Prostate gland (tissue), 2 donors: ENCODE measurements around the gene KCNQ1.

Source experiments
- POLR2A ChIP-seq: fragments of 450-650 bp; IDR thresholded peaks from one replicate; pipeline ENCODE4 v1.6.1; 2016; ENCODE audit warnings: antibody characterized with exemption, mild to moderate bottlenecking
- POLR2AphosphoS5 ChIP-seq: sonication (generic); formaldehyde crosslinking; IDR thresholded peaks from one replicate; pipeline ENCODE4 v1.6.1; 2017; ENCODE audit warnings: antibody characterized with exemption
- TF ChIP-seq, protein P1 (sequence below), 4 experiments: fragments of 200-600 bp in 2 of 4; fragments of 450-650 bp in 2 of 4; sonication (generic) in 2 of 4; IDR thresholded peaks; 1 replicate in 3 of 4; 2 replicates in 1 of 4; pipeline ENCODE4 v1.5.1; 2016 to 2019; ENCODE audit warnings: antibody characterized with exemption in 4 of 4, mild to moderate bottlenecking in 2 of 4, moderate library complexity in 2 of 4

DNA sequence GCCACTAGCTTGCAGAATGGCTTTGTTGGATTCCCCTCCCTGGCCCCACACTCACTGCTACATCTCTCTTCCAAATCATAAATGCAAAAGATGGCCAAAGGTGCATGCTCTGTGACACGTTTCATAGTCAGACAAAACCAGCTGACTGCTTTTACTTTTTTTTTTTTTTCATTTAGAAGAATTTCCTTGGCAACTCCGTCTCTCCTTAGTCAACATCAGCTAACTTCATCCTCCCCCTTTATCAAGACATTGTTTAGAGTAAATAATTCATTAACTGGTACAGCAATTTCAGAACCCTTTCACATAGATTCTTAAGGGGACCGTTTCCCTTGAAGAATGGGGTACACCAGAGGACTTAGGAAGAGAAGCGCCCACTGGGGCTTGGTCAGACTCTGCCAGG lies 239.0 kb downstream of the KCNQ1 start:
- TF ChIP-seq, protein P1, sequence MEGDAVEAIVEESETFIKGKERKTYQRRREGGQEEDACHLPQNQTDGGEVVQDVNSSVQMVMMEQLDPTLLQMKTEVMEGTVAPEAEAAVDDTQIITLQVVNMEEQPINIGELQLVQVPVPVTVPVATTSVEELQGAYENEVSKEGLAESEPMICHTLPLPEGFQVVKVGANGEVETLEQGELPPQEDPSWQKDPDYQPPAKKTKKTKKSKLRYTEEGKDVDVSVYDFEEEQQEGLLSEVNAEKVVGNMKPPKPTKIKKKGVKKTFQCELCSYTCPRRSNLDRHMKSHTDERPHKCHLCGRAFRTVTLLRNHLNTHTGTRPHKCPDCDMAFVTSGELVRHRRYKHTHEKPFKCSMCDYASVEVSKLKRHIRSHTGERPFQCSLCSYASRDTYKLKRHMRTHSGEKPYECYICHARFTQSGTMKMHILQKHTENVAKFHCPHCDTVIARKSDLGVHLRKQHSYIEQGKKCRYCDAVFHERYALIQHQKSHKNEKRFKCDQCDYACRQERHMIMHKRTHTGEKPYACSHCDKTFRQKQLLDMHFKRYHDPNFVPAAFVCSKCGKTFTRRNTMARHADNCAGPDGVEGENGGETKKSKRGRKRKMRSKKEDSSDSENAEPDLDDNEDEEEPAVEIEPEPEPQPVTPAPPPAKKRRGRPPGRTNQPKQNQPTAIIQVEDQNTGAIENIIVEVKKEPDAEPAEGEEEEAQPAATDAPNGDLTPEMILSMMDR (IDR thresholded peaks at IDR 0.05), result no peak
- no peak for TF ChIP-seq POLR2AphosphoS5
- TF ChIP-seq POLR2A, result no peak
